Nephron progenitor cell (in vitro differentiated cells): ENCODE measurements around the gene OLFML2A.

Experiments used
- DNase-seq: peaks from one replicate; pipeline ENCODE4 v3.0.0; 2021
- H3K27ac Mint-ChIP-seq: 2 replicates; pipeline ENCODE4 v1.8.0; 2021; ENCODE audit warnings: mild to moderate bottlenecking, moderate library complexity, mixed read lengths
- H3K27me3 Mint-ChIP-seq: 2 replicates; pipeline ENCODE4 v1.8.0; 2021; ENCODE audit warnings: mild to moderate bottlenecking, low read depth, mixed read lengths; ENCODE audit not compliant: poor library complexity
- H3K36me3 Mint-ChIP-seq: 2 replicates; pipeline ENCODE4 v1.8.0; 2021; ENCODE audit warnings: low read depth, mixed read lengths
- H3K4me1 Mint-ChIP-seq: 2 replicates; pipeline ENCODE4 v1.8.0; 2021; ENCODE audit warnings: mixed read lengths
- H3K4me3 Mint-ChIP-seq: 2 replicates; pipeline ENCODE4 v1.8.0; 2021; ENCODE audit warnings: mild to moderate bottlenecking, moderate library complexity, mixed read lengths
- H3K9me3 Mint-ChIP-seq: 2 replicates; pipeline ENCODE4 v1.8.0; 2021; ENCODE audit warnings: mild to moderate bottlenecking, moderate library complexity, mixed read lengths
- TF ChIP-seq, protein P1 (sequence below): fragments of 200-600 bp; sonication (generic); IDR thresholded peaks from 2 replicates; pipeline ENCODE4 v1.5.0; 2021; ENCODE audit warnings: antibody characterized with exemption

Gene OLFML2A

GRCh38 chr9:124761710-124762109 lies 15.2 kb upstream of the OLFML2A start:
- no peak for DNase-seq
- Mint-ChIP-seq H3K4me1 (peaks cover 88% of the 10 kb centered on the region), H3K9me3 (peaks cover 9% of the 10 kb centered on the region), H3K4me3 (no peak overlapping the region), H3K27ac (peak overlapping the region; percentile 62), H3K27me3 (no peaks in the 10 kb centered on the region), H3K36me3 (peaks cover 12% of the 10 kb centered on the region)
- TF ChIP-seq, protein P1, sequence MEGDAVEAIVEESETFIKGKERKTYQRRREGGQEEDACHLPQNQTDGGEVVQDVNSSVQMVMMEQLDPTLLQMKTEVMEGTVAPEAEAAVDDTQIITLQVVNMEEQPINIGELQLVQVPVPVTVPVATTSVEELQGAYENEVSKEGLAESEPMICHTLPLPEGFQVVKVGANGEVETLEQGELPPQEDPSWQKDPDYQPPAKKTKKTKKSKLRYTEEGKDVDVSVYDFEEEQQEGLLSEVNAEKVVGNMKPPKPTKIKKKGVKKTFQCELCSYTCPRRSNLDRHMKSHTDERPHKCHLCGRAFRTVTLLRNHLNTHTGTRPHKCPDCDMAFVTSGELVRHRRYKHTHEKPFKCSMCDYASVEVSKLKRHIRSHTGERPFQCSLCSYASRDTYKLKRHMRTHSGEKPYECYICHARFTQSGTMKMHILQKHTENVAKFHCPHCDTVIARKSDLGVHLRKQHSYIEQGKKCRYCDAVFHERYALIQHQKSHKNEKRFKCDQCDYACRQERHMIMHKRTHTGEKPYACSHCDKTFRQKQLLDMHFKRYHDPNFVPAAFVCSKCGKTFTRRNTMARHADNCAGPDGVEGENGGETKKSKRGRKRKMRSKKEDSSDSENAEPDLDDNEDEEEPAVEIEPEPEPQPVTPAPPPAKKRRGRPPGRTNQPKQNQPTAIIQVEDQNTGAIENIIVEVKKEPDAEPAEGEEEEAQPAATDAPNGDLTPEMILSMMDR, result no peak

GRCh38 chr9:124762633-124763032 lies 14.3 kb upstream of the OLFML2A start:
- DNase-seq, result no peak
- Mint-ChIP-seq H3K36me3 (peaks cover 12% of the 10 kb centered on the region), H3K9me3 (peaks cover 9% of the 10 kb centered on the region), H3K4me1 (peaks cover 88% of the 10 kb centered on the region), H3K27me3 (no peaks in the 10 kb centered on the region), H3K4me3 (no peak overlapping the region), H3K27ac (no peak overlapping the region)
- TF ChIP-seq, protein P1, result no peak

DNA sequence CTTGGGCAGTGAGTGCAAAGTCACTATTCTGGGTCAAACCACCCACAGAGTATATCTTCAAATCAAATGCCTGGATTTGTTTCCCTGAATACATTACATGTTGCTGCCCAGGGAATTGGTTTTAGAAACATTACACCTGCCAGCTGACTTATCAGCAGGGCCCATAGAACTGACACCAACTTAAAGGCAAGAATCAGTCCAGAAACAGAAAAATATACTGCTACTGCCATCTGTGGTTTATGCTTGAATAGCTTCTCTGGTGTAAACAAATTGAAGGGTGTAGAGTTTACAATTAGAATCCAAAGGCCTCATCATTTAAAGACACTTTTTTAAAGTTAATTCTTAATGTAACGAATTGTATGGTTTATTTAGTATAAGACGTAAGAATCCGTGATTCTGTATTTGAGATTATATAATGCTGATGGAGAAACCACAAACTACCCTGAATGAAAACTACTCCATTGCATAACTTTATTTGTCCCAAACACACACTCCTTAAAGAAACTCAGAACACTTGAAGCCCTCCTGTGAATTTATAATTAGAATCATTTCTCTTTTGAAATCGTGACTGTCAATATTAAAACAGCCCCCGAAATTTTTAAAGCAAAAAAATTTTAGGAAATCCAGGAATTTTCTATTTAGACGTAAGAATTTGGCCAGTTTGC lies 12.0 kb upstream of the OLFML2A start:
- DNase-seq, result no peak
- H3K27me3 Mint-ChIP-seq, result no peaks in the 10 kb centered on the region
- H3K4me3 Mint-ChIP-seq, result peak overlapping the region; percentile 91
- no peak overlapping the region for H3K27ac Mint-ChIP-seq
- peaks cover 88% of the 10 kb centered on the region for H3K4me1 Mint-ChIP-seq
- peaks cover 12% of the 10 kb centered on the region for H3K36me3 Mint-ChIP-seq
- TF ChIP-seq, protein P1, result peak; percentile 18
- H3K9me3 Mint-ChIP-seq, result peaks cover 9% of the 10 kb centered on the region

DNA sequence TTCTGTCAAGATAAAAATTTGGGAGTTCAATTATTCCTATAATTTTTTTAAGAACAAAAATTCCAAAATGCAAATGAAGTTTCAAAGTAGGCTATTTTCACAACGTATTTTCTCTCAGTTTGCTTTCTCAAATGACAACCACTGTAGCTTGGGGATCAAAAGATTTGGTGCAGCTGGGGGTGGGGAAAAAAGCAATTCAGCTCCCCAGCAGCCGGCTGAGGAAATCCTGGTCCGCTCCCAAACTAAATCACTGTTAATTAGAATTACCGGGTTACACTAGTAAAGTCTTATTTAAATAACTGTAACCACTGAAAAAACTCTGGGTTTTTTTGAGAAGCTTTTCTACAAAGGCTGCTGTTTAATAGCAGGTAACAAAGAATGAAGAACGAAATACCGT lies 11.5 kb upstream of the OLFML2A start:
- Mint-ChIP-seq H3K27ac (no peak overlapping the region), H3K4me3 (peak overlapping the region; percentile 91), H3K4me1 (peaks cover 88% of the 10 kb centered on the region), H3K36me3 (peaks cover 12% of the 10 kb centered on the region), H3K9me3 (peaks cover 9% of the 10 kb centered on the region), H3K27me3 (no peaks in the 10 kb centered on the region)
- TF ChIP-seq, protein P1, result no peak
- no peak for DNase-seq

GRCh38 chr9:124766326-124766725 lies 10.6 kb upstream of the OLFML2A start:
- Mint-ChIP-seq H3K4me3 (peak overlapping the region; percentile 91), H3K36me3 (peaks cover 12% of the 10 kb centered on the region), H3K27me3 (no peaks in the 10 kb centered on the region), H3K9me3 (peaks cover 9% of the 10 kb centered on the region), H3K27ac (no peak overlapping the region), H3K4me1 (peaks cover 79% of the 10 kb centered on the region)
- TF ChIP-seq, protein P1, result no peak
- DNase-seq, result no peak
